ENCODE measurements around the gene RNF213.
"Not testable (repeated sequence)": the region's sequence is repeated elsewhere in the genome, so short reads cannot be mapped to it uniquely, and the experiment has no call there.

GRCh38 chr17:80275857-80276256 is 15.2 kb downstream of the RNF213 start:
- not testable (repeated sequence) for TF ChIP-seq CTCF (IDR thresholded peaks at IDR 0.05); GABPA (IDR thresholded peaks at IDR 0.05; ENCODE audit: low read depth); FOXJ3 (CRISPR knock-in tag; IDR thresholded peaks at IDR 0.05); EZH2phosphoT487 (IDR thresholded peaks at IDR 0.05; ENCODE audit: borderline replicate concordance, low read depth)

Data from SK-N-SH (cell line).